ENCODE data around the gene HSH2D. TPM values are rescaled to one million over a fixed set of nuclear protein-coding genes. Genes with fewer than 3 reads are reported as not detected.
"Not testable (repeated sequence)": the region's sequence is repeated elsewhere in the genome, so short reads cannot be mapped to it uniquely, and the experiment has no call there.

HSH2D gene
- total RNA-seq, 1 donor from 2014 or later, result not detected

- H3K36me3 Mint-ChIP-seq (ENCODE audit: unreplicated experiment), result peaks cover 9% of the 10 kb centered on the region
- peaks cover 10% of the 10 kb centered on the region for H3K4me1 Mint-ChIP-seq (ENCODE audit: low read depth, unreplicated experiment)
- peaks cover 5% of the 10 kb centered on the region for H3K9me3 Mint-ChIP-seq (ENCODE audit: unreplicated experiment)
- no peak for TF ChIP-seq CTCF (IDR thresholded peaks at IDR 0.05; ENCODE audit: partially characterized antibody, unreplicated experiment)
- H3K4me3 Mint-ChIP-seq (ENCODE audit: unreplicated experiment), result no peak overlapping the region
- DNase-seq, result no peak
- H3K27me3 Mint-ChIP-seq (ENCODE audit: unreplicated experiment), result peaks cover 13% of the 10 kb centered on the region
- no peak overlapping the region for H3K27ac Mint-ChIP-seq (ENCODE audit: unreplicated experiment)
These were observed 45.1 kb upstream of the HSH2D start for GRCh38 chr19:16098416-16098768.

GRCh38 chr19:16098821-16099220, 44.7 kb upstream of the HSH2D start:
- TF ChIP-seq CTCF (IDR thresholded peaks at IDR 0.05; ENCODE audit: partially characterized antibody, unreplicated experiment), result no peak
- Mint-ChIP-seq H3K36me3 (ENCODE audit: unreplicated experiment) (peaks cover 9% of the 10 kb centered on the region), H3K9me3 (ENCODE audit: unreplicated experiment) (peaks cover 5% of the 10 kb centered on the region), H3K27me3 (ENCODE audit: unreplicated experiment) (peaks cover 10% of the 10 kb centered on the region), H3K4me1 (ENCODE audit: low read depth, unreplicated experiment) (peaks cover 7% of the 10 kb centered on the region), H3K4me3 (ENCODE audit: unreplicated experiment) (no peak overlapping the region), H3K27ac (ENCODE audit: unreplicated experiment) (no peak overlapping the region)
- DNase-seq, result no peak

GRCh38 chr19:16099314-16099965, 44.0 kb upstream of the HSH2D start:
- DNase-seq; H3K36me3 Mint-ChIP-seq (ENCODE audit: unreplicated experiment); H3K4me1 Mint-ChIP-seq (ENCODE audit: low read depth, unreplicated experiment); H3K9me3 Mint-ChIP-seq (ENCODE audit: unreplicated experiment); H3K27me3 Mint-ChIP-seq (ENCODE audit: unreplicated experiment); H3K4me3 Mint-ChIP-seq (ENCODE audit: unreplicated experiment): not testable (repeated sequence)
- H3K27ac Mint-ChIP-seq (ENCODE audit: unreplicated experiment), result peak overlapping the region; percentile 57

GRCh38 chr19:16100524-16100923, 43.0 kb upstream of the HSH2D start:
- Mint-ChIP-seq H3K36me3 (ENCODE audit: unreplicated experiment) (peaks cover 4% of the 10 kb centered on the region), H3K27me3 (ENCODE audit: unreplicated experiment) (peaks cover 4% of the 10 kb centered on the region), H3K4me1 (ENCODE audit: low read depth, unreplicated experiment) (no peaks in the 10 kb centered on the region), H3K4me3 (ENCODE audit: unreplicated experiment) (no peak overlapping the region), H3K9me3 (ENCODE audit: unreplicated experiment) (peaks cover 5% of the 10 kb centered on the region), H3K27ac (ENCODE audit: unreplicated experiment) (no peak overlapping the region)
- no peak for TF ChIP-seq CTCF (IDR thresholded peaks at IDR 0.05; ENCODE audit: partially characterized antibody, unreplicated experiment)
- no peak for DNase-seq

GRCh38 chr19:16104722-16105121, 38.8 kb upstream of the HSH2D start:
- peaks cover 7% of the 10 kb centered on the region for H3K9me3 Mint-ChIP-seq (ENCODE audit: unreplicated experiment)

More at GRCh38 chr19:16104722-16105121, 38.8 kb upstream of the HSH2D start:
- no peak for DNase-seq
- Mint-ChIP-seq H3K4me3 (ENCODE audit: unreplicated experiment) (no peak overlapping the region), H3K27ac (ENCODE audit: unreplicated experiment) (no peak overlapping the region), H3K36me3 (ENCODE audit: unreplicated experiment) (peaks cover 4% of the 10 kb centered on the region), H3K27me3 (ENCODE audit: unreplicated experiment) (peaks cover 2% of the 10 kb centered on the region), H3K4me1 (ENCODE audit: low read depth, unreplicated experiment) (no peaks in the 10 kb centered on the region)
- no peak for TF ChIP-seq CTCF (IDR thresholded peaks at IDR 0.05; ENCODE audit: partially characterized antibody, unreplicated experiment)

All from glutamatergic neuron (in vitro differentiated cells).